ENCODE data around the gene CEP170B.

- TF ChIP-seq POLR2AphosphoS5 (IDR thresholded peaks at IDR 0.05; ENCODE audit: borderline replicate concordance, low read depth, low read length) (no peak), EZH2 (IDR thresholded peaks at IDR 0.05) (no peak), FOXP2 (optimal IDR thresholded peaks at IDR 0.05; ENCODE audit: control extremely low read depth, extremely low read length, insufficient read depth) (no peak)
Observed at GRCh38 chr14:104822821-104823615, 42.0 kb upstream of the CEP170B start.
